Liver (tissue), 9 donors: ENCODE data around the gene TCF21. TPM values are rescaled to one million over a fixed set of nuclear protein-coding genes. Genes with fewer than 3 reads are reported as not detected.

ENCODE experiments used
- DNase-seq: peaks from one replicate; pipeline ENCODE4 v3.0.0-alpha.2; 2017; ENCODE audit warnings: low spot score
- H3K27ac ChIP-seq, 2 donors: one replicate each; pipeline ENCODE4 v1.7.0; 2013; ENCODE audit warnings: inconsistent platforms in 2 of 2, low read length in 2 of 2, control low read depth in 1 of 2, low read depth in 1 of 2, mild to moderate bottlenecking in 1 of 2
- H3K27me3 ChIP-seq, 4 donors: one replicate each; pipeline versions ENCODE4 v1.6.1 to v1.7.0; 2013; ENCODE audit warnings: low read length in 3 of 4, inconsistent platforms in 1 of 4, mild to moderate bottlenecking in 1 of 4, moderate library complexity in 1 of 4; ENCODE audit not compliant: control insufficient read depth in 4 of 4, insufficient read depth in 4 of 4
- H3K36me3 ChIP-seq, 4 donors: one replicate each; pipeline versions ENCODE4 v1.6.1 to v1.7.0; 2013; ENCODE audit warnings: low read length in 3 of 4, mild to moderate bottlenecking in 3 of 4, low read depth in 1 of 4, moderate library complexity in 1 of 4; ENCODE audit not compliant: control insufficient read depth in 4 of 4, insufficient read depth in 3 of 4
- H3K4me1 ChIP-seq, 4 donors: one replicate each; pipeline versions ENCODE4 v1.6.1 to v1.7.0; 2013; ENCODE audit warnings: low read length in 3 of 4, mild to moderate bottlenecking in 3 of 4, moderate library complexity in 1 of 4; ENCODE audit not compliant: control insufficient read depth in 4 of 4, insufficient read depth in 4 of 4
- H3K4me3 ChIP-seq, 3 donors: one replicate each; pipeline versions ENCODE4 v1.6.1 to v1.7.0; 2013; ENCODE audit warnings: low read length in 3 of 3, control low read depth in 1 of 3, low read depth in 1 of 3, mild to moderate bottlenecking in 1 of 3
- H3K9ac ChIP-seq, 2 donors: one replicate each; pipeline ENCODE4 v1.7.0; 2013; ENCODE audit warnings: low read length in 2 of 2, mild to moderate bottlenecking in 2 of 2, moderate library complexity in 2 of 2, control low read depth in 1 of 2, low read depth in 1 of 2
- H3K9me3 ChIP-seq, 4 donors: one replicate each; pipeline versions ENCODE4 v1.6.1 to v1.7.0; 2013; ENCODE audit warnings: low read length in 3 of 4; ENCODE audit not compliant: control insufficient read depth in 4 of 4
- EGR1 ChIP-seq, 2 donors: IDR thresholded peaks; 2 replicates each; pipeline ENCODE4 v1.6.1; 2016 to 2018; ENCODE audit warnings: antibody characterized with exemption in 2 of 2, low read depth in 2 of 2
- FOXA1 ChIP-seq: IDR thresholded peaks from 2 replicates; pipeline ENCODE4 v1.6.1; 2016; ENCODE audit warnings: antibody characterized with exemption
- FOXA2 ChIP-seq: IDR thresholded peaks from 2 replicates; pipeline ENCODE4 v1.6.1; 2016; ENCODE audit warnings: antibody characterized with exemption
- GABPA ChIP-seq, 2 donors: IDR thresholded peaks in 1 of 2; conservative IDR thresholded peaks in 1 of 2; 2 replicates each; pipeline ENCODE4 v1.6.1; 2016; ENCODE audit warnings: antibody characterized with exemption in 2 of 2, mild to moderate bottlenecking in 1 of 2, moderate library complexity in 1 of 2
- HNF4A ChIP-seq, 2 donors: conservative IDR thresholded peaks; 2 replicates each; pipeline ENCODE4 v1.6.1; 2016; ENCODE audit warnings: antibody characterized with exemption in 2 of 2, mild to moderate bottlenecking in 2 of 2
- HNF4G ChIP-seq: IDR thresholded peaks from 2 replicates; pipeline ENCODE4 v1.6.1; 2016; ENCODE audit warnings: antibody characterized with exemption
- JUND ChIP-seq, 2 donors: IDR thresholded peaks; 2 replicates each; pipeline ENCODE4 v1.6.1; 2016; ENCODE audit warnings: antibody characterized with exemption in 2 of 2
- NR2F2 ChIP-seq: IDR thresholded peaks from 2 replicates; pipeline ENCODE4 v1.6.1; 2016; ENCODE audit warnings: antibody characterized with exemption
- RAD21 ChIP-seq, 2 donors: IDR thresholded peaks; 2 replicates each; pipeline ENCODE4 v1.6.1; 2016; ENCODE audit warnings: antibody characterized with exemption in 2 of 2, mild to moderate bottlenecking in 2 of 2
- RXRA ChIP-seq, 2 donors: IDR thresholded peaks; 2 replicates each; pipeline ENCODE4 v1.6.1; 2017 to 2018; ENCODE audit warnings: antibody characterized with exemption in 2 of 2, mild to moderate bottlenecking in 1 of 2
- SP1 ChIP-seq: IDR thresholded peaks from 2 replicates; pipeline ENCODE4 v1.6.1; 2018; ENCODE audit warnings: antibody characterized with exemption, mild to moderate bottlenecking
- WGBS: extraction: QIAGEN DNeasy Blood & Tissue Kit; methylation state at CpG from one replicate; pipeline ENCODE4 v1.1.7; 2013; 5-methylcytosine and 5-hydroxymethylcytosine counted together
- polyA plus RNA-seq, 2 donors: library from polyadenylated mRNA; stranded (reverse) in 1 of 2; unstranded in 1 of 2; fragments of 200-250 nt in 1 of 2; fragments of >200 nt in 1 of 2; fragmentation: Nextera tagmentation in 1 of 2; extraction: Ambion mirVana in 1 of 2; gene quantifications; one replicate each; pipeline versions ENCODE4 v1.2.1 to v1.2.3, GENCODE V29; 2013 to 2015
- total RNA-seq, 2 donors: library from RNA; depleted of rRNA; stranded (reverse); fragments of >200 nt; gene quantifications; one replicate each; pipeline ENCODE4 v1.2.3, GENCODE V29; 2014
- TF ChIP-seq, protein P1 (sequence below): IDR thresholded peaks from 2 replicates; pipeline ENCODE4 v1.6.1; 2016; ENCODE audit warnings: antibody characterized with exemption
- TF ChIP-seq, protein P2 (sequence below): IDR thresholded peaks from 2 replicates; pipeline ENCODE4 v1.6.1; 2016; ENCODE audit warnings: antibody characterized with exemption
- TF ChIP-seq, protein P3 (sequence below): fragments of 150-350 bp; IDR thresholded peaks from 2 replicates; pipeline ENCODE4 v1.5.1; 2017; ENCODE audit warnings: improper control_type of control experiment, low read depth, low read length; ENCODE audit not compliant: missing input control
- TF ChIP-seq, protein P4 (sequence below): IDR thresholded peaks from 2 replicates; pipeline ENCODE4 v1.6.1; 2016; ENCODE audit warnings: antibody characterized with exemption, mild to moderate bottlenecking
- donor health status: healthy.
- donor health status: healthy.
- donor health status: healthy.
- donor health status: healthy.
- donor health status: healthy.

The TCF21 gene
- total and polyA plus RNA-seq, 4 donors = 0.57 to 1.1 (median 0.85) TPM

DNA sequence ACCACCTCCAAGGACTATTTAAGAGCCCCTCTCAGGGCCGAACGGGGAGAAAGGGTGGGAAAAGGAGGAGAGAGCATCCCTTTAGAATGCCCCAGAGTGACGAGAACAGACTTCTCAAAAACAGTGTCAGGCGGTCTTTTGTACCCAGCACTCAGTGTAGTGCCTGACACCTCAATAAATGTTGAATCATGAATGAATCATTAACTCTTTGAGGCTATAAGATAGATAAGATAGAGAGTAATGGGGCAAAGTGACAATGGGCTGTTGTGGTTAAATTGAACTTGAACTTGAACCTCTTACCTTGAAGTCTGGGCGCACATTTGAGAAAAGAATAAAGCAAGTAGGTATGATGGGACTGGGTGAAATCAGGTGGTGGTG, 7.4 kb downstream of the TCF21 start:
- TF ChIP-seq NR2F2 = no peak
- TF ChIP-seq FOXA1 = no peak
- Histone ChIP-seq H3K27me3 (peaks cover 3 to 47% (median 21%) of the 10 kb centered on the region in 4 donors), H3K4me3 (no peak overlapping the region), H3K27ac (no peak overlapping the region), H3K4me1 (peaks cover under 1 to 18% (median 3%) of the 10 kb centered on the region in 4 donors), H3K9ac (no peak overlapping the region), H3K36me3 (no peaks in the 10 kb centered on the region), H3K9me3 (no peaks in the 10 kb centered on the region)
- WGBS = 15% methylated on average over 5 of the region's 5 CpGs
- no peak for DNase-seq

DNA sequence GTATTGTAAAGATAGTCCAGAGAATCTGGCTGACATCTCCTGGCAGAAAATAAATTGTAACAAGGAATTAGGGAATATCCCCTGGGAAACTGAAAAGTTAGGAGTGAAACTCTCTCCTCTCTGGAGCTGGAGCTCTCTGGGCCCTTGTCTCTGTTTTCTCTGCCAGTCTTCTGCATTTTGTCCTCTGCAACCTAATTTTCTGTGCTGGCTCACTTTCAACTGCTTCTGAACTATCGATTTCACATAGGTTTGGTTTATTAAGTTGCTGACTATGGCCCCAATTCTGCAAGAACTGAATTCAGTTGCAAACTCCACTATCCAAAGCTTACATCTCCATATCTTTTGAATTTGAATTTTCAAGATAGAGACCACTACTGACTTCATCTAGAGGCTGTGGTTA, 9.3 kb downstream of the TCF21 start:
- no peak overlapping the region for H3K4me3 ChIP-seq
- H3K9ac ChIP-seq = no peak overlapping the region
- no peaks in the 10 kb centered on the region for H3K9me3 ChIP-seq
- peaks cover 2 to 45% (median 15%) of the 10 kb centered on the region in 4 donors for H3K27me3 ChIP-seq
- H3K36me3 ChIP-seq = no peaks in the 10 kb centered on the region
- H3K4me1 ChIP-seq = peaks cover 0 to 8% (median 2%) of the 10 kb centered on the region in 4 donors
- TF ChIP-seq, protein P1, sequence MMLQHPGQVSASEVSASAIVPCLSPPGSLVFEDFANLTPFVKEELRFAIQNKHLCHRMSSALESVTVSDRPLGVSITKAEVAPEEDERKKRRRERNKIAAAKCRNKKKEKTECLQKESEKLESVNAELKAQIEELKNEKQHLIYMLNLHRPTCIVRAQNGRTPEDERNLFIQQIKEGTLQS = no peak
- no peak for TF ChIP-seq EGR1 (IDR thresholded peaks at IDR 0.05; ENCODE audit: low read depth in 2 of 2)
- no peak for TF ChIP-seq GABPA (IDR thresholded peaks at IDR 0.05 in 1 of 2, conservative IDR thresholded peaks at IDR 0.05 in 1 of 2)
- TF ChIP-seq HNF4G = no peak
- no peak for TF ChIP-seq HNF4A (conservative IDR thresholded peaks at IDR 0.05)
- TF ChIP-seq SP1 = no peak
- TF ChIP-seq, protein P2, sequence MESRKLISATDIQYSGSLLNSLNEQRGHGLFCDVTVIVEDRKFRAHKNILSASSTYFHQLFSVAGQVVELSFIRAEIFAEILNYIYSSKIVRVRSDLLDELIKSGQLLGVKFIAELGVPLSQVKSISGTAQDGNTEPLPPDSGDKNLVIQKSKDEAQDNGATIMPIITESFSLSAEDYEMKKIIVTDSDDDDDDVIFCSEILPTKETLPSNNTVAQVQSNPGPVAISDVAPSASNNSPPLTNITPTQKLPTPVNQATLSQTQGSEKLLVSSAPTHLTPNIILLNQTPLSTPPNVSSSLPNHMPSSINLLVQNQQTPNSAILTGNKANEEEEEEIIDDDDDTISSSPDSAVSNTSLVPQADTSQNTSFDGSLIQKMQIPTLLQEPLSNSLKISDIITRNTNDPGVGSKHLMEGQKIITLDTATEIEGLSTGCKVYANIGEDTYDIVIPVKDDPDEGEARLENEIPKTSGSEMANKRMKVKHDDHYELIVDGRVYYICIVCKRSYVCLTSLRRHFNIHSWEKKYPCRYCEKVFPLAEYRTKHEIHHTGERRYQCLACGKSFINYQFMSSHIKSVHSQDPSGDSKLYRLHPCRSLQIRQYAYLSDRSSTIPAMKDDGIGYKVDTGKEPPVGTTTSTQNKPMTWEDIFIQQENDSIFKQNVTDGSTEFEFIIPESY = no peak
- no peak for TF ChIP-seq FOXA2
- WGBS = 53% methylated on average over 1 of the region's 1 CpG
- H3K27ac ChIP-seq = no peak overlapping the region
- DNase-seq = no peak

DNA sequence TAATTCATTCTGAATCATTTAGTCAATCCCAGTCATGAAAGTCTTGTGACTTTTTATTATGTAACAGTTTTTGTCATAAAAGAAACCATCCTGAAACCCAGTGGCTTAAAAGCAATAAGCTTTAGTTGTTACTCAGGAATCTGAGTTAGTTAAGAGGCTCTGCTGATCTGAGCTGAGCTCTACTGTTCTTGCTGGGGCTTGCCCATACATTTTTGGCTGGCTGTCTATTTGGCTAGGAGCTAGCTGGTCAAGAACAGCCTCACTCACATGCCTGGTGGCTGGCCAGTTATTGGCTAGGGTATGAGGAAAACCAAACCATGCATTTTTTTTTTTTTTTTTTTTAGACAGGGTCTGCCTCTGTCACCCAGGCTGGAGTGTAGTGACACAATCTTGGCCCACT, 10.6 kb downstream of the TCF21 start:
- no peaks in the 10 kb centered on the region for H3K9me3 ChIP-seq
- peaks cover 0 to 37% (median 11%) of the 10 kb centered on the region in 4 donors for H3K27me3 ChIP-seq
- no peak overlapping the region for H3K9ac ChIP-seq
- no peak for TF ChIP-seq FOXA1
- no peak for TF ChIP-seq JUND (IDR thresholded peaks at IDR 0.05)
- TF ChIP-seq RXRA (IDR thresholded peaks at IDR 0.05) = no peak
- no peak for TF ChIP-seq NR2F2
- no peak for TF ChIP-seq RAD21 (IDR thresholded peaks at IDR 0.05)
- no peak for TF ChIP-seq HNF4G
- TF ChIP-seq, protein P3, sequence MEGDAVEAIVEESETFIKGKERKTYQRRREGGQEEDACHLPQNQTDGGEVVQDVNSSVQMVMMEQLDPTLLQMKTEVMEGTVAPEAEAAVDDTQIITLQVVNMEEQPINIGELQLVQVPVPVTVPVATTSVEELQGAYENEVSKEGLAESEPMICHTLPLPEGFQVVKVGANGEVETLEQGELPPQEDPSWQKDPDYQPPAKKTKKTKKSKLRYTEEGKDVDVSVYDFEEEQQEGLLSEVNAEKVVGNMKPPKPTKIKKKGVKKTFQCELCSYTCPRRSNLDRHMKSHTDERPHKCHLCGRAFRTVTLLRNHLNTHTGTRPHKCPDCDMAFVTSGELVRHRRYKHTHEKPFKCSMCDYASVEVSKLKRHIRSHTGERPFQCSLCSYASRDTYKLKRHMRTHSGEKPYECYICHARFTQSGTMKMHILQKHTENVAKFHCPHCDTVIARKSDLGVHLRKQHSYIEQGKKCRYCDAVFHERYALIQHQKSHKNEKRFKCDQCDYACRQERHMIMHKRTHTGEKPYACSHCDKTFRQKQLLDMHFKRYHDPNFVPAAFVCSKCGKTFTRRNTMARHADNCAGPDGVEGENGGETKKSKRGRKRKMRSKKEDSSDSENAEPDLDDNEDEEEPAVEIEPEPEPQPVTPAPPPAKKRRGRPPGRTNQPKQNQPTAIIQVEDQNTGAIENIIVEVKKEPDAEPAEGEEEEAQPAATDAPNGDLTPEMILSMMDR = no peak
- no peak for TF ChIP-seq GABPA (IDR thresholded peaks at IDR 0.05 in 1 of 2, conservative IDR thresholded peaks at IDR 0.05 in 1 of 2)
- TF ChIP-seq, protein P4, sequence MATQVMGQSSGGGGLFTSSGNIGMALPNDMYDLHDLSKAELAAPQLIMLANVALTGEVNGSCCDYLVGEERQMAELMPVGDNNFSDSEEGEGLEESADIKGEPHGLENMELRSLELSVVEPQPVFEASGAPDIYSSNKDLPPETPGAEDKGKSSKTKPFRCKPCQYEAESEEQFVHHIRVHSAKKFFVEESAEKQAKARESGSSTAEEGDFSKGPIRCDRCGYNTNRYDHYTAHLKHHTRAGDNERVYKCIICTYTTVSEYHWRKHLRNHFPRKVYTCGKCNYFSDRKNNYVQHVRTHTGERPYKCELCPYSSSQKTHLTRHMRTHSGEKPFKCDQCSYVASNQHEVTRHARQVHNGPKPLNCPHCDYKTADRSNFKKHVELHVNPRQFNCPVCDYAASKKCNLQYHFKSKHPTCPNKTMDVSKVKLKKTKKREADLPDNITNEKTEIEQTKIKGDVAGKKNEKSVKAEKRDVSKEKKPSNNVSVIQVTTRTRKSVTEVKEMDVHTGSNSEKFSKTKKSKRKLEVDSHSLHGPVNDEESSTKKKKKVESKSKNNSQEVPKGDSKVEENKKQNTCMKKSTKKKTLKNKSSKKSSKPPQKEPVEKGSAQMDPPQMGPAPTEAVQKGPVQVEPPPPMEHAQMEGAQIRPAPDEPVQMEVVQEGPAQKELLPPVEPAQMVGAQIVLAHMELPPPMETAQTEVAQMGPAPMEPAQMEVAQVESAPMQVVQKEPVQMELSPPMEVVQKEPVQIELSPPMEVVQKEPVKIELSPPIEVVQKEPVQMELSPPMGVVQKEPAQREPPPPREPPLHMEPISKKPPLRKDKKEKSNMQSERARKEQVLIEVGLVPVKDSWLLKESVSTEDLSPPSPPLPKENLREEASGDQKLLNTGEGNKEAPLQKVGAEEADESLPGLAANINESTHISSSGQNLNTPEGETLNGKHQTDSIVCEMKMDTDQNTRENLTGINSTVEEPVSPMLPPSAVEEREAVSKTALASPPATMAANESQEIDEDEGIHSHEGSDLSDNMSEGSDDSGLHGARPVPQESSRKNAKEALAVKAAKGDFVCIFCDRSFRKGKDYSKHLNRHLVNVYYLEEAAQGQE = no peak
- TF ChIP-seq, protein P1 = no peak
- TF ChIP-seq SP1 = no peak
- no peak for TF ChIP-seq EGR1 (IDR thresholded peaks at IDR 0.05; ENCODE audit: low read depth in 2 of 2)
- no peak overlapping the region for H3K27ac ChIP-seq
- no peak for DNase-seq
- no peaks in the 10 kb centered on the region for H3K36me3 ChIP-seq
- no peak overlapping the region for H3K4me3 ChIP-seq
- H3K4me1 ChIP-seq = peaks cover 0 to 8% (median 2%) of the 10 kb centered on the region in 4 donors
